Activated CD8-positive, alpha-beta memory T cell treated with anti-CD3 and anti-CD28 coated beads, Interleukin-2, amount 50 U/mL, for 48 hours (primary cell): ENCODE measurements around the gene RBM48.
"Not testable (repeated sequence)": the region's sequence is repeated elsewhere in the genome, so short reads cannot be mapped to it uniquely, and the experiment has no call there.

Experiments
- DNase-seq: peaks from one replicate; pipeline ENCODE4 v3.0.0-alpha.2; 2020

Gene RBM48

DNA sequence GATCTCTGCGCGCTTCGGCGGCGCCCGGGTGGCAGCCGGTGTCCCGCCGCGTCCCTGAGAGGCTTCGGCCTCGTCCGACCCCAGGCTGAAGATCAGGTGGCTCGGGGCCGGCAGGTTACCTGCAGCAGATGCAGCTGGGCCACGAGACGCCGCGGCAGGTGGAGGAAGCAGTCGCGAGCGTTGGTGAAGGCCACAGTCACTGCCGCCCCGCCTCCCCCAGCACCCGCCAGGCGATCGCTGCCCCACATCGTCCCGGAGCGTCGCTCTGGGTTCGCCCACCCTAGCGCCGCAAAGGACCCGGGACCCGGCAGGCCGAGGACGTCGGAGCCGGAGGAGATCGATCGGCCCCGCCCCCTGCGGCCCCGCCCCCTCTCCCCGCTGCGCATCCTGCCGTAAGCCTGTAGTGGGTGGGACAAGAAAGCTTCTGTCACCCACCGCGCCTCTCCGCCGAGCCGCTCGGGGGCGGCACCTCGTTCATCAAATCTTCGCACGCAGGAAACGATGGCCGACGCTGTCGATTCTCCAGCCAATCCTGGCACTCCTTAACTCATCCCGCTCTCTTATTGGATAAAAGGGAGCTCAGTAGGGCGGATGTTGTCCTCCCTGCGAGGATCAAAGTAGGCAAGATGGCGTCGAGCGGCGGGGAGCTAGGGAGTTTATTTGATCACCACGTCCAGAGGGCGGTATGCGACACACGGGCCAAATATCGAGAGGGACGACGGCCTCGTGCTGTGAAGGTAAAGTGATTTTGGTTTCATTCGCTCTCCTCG is at the start of gene RBM48, which contains the start of gene PEX1:
TSS of gene RBM48 (plus strand) at position 608 of the 770 bp plus-strand sequence. CDS start at position 627, 19 bp downstream.
TSS of gene PEX1 (minus strand) at position 333 of the 770 bp plus-strand sequence. CDS start at position 248, 85 bp downstream.
- DNase-seq, result peak; percentile 92

DNA sequence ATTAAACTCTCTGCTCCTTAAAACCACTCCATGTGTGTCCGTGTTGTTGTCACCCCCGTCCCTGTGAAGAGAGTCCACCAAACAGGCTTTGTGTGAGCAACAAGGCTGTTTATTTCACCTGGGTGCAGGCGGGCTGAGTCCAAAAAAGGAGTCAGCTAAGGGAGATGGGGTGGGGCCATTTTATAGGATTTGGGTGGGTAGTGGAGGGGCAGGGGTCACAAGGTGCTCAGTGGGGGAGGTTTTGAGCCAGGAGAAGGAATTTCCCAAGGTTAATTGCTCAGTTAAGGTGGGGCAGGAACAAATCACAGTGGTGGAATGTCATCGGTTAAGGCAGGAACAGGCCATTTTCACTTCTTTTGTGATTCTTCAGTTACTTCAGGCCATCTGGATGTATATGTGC is 49.4 kb upstream of the RBM48 start:
- DNase-seq, result not testable (repeated sequence)

DNA sequence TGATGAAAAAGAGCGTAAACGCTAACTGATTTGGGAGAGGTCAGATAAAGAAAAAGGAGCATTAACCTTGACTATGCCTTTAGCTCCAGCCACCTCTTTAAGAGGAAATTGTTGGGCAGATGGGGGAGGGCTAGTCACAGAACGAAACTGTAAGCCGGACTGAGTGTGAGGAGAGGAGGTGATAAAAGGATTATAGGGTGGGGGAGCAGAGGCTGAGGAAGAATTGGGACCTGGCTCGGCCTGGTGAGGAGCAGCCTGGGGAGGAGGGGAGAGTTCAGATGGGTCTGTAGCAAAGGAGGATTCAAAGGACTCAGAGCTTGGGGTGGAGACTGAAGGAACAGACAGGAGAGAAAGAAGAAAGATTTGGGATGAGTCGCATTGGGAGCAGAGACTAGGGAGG is 45.0 kb upstream of the RBM48 start:
- DNase-seq, result not testable (repeated sequence)

DNA sequence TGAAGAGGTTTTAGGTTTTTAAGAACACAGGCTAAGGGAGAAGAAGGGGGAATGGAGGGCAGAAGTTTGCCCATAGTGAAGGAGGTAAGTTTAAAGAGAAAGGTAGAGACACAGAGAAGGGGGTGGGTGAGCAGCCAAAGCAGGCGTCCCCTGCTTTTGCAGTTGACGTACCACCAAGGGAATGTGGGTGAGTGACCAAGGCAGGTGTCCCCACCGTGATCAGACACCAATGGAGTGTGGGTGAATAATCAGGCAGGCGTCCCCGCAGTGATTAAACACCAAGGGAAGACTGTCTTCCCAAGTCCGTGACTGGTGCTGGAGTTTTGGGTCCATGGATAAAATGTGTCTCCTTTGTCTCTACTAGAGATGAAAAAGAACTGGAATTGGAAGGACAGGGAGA is 44.4 kb upstream of the RBM48 start:
- DNase-seq, result not testable (repeated sequence)

DNA sequence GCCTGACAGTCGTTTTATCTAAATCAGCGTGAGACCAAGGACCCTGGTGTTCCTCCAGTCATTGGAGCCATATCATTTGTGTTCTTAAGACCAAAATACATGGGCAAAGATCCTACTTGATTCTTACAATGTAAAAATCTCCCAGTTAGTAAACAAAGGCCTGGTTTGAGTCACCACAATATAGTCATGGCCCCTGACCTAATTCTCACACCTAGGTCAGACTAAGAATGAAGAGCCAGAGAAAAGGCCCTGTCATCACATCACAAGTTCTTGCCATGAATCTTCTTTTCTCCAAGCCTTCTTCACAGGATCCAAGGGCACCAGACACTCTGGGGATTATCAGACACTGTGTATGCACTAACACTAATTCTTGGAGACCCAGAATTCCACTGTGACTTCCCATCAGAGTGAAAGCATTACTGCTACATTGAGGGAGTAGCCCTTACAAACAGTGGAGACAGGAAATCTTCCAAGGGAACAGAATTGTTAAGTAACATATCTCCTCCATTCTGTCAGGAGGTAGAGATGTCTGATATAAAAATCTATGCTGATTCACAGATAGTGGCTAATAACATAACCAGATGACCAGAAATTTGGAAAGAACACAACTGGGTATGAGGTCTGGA is 43.2 kb upstream of the RBM48 start:
- no peak for DNase-seq

DNA sequence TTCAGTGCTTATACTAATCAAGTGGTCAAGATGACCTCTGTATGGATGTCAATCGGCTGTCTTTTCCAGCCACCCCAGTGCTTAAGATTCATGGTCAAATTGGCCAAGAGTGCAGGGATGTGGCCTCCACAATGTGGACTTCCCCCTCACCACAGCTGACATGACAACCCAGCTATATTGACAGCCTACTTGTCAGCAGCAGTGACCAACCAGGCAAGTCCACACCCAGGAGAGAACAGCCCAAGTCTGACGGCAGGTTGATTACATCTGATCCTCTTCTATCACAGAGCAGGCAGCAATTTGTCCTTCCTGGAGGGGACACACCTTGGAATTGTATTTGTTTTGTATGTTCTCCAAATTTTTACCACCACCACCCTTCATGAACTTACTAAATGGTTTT is 42.6 kb upstream of the RBM48 start:
- no peak for DNase-seq

DNA sequence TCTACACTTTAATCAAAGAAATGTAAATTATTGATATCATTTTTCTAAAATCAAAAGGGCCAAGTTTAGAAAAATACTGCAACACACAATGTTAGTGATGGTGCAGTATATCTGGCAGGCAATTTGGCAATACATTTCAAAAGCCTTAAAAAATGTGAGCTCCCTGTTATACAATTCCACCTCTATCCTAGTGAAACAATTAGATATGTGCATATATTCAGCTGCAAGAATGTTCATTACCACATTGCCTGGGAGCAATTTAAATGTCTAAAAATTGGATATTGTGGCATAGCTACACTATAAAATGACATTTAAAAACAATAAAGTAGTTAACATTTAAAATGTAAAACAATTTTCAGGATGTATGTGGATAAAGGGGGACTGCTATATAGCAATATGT is 40.8 kb upstream of the RBM48 start:
- no peak for DNase-seq

DNA sequence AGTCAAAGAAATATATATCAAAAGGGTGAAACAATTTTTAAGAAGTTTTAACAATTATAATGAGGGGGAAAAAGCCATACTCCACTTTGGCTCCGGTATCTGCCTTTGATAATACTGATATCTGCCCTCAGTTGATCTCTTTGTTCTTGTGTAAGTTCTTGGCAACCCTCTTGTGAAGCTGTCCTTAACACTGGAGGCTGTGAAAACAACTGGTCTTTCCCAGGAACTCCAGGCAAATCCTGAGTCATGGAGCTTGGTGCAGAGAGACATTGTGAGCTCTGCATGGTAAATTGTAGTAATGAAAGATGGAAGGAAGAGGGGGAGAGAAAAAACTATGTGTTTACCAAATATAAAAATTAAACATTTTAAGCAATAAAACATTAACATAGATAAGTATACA is 39.0 kb upstream of the RBM48 start:
- no peak for DNase-seq

DNA sequence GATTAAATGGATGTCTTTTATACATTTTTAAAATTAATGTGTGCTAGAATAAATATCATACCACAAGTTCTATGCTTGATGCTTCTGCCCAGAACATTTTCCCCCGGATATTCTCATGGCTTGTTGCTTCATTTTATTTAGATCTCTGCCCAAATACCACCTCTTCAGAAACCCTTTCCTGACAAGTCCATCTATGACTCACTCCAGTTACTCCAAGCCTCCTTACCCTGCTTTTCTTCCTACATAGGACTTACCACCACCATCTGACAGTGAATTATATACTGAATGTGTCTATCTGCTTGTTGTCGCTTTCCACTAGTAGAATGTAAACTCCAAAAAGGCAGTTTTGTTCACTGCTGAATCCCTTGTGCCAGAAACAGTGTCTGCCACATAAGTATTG is 31.7 kb upstream of the RBM48 start:
- DNase-seq, result no peak

DNA sequence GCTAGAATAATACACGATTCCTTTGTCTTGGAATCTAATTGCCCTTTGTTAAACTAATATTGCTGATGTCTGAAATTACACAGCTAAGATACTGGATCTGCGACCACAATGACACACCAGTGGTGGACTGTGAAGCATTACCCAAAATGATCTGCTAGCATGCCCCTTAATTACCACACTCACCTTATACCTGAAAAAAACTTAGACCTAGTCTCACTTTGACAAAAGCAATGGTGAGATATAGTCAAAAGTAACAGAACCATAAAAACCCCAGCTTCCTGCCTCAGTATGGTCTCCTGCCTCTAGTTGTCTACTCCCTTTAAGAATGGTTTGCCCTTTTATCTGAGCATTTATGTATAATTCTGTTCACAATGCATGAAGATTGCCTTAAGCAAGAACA is 30.0 kb upstream of the RBM48 start:
- no peak for DNase-seq

DNA sequence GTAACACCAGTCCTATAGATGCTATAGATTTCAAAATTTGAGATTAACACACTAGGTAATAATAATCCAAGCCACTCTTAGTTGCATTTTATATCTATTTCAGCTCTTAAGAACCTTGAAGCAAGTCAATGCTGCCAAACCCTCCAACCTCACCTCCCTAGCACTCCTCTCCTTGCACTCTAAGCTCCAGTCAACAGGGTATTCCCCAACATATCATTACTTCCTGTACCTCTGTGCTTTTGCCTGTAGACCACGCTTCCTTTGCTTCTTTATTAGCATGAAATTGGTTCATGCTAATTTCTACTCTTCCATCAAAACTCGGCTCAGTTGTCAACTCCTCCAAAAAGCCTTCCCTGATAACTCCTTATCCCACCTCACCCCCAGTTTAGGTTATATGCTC is 24.8 kb upstream of the RBM48 start:
- no peak for DNase-seq

DNA sequence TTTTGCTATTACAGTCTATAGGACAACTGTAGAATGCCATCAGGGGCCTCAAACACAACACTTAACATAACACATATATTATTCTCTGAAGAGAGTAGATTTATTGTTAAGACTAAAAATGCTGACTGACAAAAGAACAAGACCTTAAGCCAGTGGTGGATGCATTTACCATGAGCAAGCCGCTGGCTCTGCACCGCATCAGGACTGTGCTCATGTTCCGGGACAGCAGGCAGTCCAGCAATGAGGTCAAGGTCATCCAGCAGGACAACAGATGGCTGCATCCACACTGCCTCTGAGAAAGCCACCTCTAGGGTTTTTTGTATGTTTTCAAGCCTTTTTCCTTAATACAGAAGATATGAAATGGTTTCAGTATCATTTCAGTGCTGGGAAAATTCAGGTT is 24.0 kb upstream of the RBM48 start:
- no peak for DNase-seq

DNA sequence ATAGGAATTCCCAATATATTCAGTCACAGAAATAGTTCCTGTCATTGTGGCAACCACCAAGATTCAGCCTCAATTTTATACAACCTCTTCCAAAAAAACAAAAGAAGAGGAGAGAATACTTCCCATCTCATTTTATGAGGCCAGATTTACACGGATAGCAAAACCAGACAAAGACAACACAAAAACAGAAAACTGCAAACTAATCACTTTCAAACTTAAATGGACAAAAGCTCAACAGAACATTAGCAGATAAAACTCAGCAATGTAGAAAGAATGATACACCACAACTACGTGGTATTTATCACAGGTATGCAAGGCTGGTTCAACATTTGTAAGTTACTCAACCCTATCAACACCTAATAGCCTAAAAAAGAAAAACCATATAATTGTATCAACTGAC is 22.2 kb upstream of the RBM48 start:
- no peak for DNase-seq

DNA sequence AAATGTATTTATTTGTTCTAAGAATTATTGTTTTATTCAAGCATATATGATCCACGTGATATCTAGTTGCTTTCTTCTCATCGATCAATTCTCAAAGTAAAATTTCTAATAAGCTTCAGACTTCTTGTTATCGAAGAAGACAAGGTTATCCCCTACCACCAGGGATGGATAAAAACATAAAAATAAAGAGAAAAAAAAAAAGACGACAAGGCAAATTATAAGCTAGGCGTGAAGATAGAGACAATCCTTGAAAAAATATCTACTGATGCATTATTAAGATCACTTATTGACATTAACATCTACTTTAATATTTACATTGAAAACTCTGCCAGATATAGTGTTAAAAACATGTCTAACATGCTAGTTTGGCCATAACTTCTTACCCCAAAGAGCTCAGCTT is 19.6 kb upstream of the RBM48 start:
- no peak for DNase-seq

DNA sequence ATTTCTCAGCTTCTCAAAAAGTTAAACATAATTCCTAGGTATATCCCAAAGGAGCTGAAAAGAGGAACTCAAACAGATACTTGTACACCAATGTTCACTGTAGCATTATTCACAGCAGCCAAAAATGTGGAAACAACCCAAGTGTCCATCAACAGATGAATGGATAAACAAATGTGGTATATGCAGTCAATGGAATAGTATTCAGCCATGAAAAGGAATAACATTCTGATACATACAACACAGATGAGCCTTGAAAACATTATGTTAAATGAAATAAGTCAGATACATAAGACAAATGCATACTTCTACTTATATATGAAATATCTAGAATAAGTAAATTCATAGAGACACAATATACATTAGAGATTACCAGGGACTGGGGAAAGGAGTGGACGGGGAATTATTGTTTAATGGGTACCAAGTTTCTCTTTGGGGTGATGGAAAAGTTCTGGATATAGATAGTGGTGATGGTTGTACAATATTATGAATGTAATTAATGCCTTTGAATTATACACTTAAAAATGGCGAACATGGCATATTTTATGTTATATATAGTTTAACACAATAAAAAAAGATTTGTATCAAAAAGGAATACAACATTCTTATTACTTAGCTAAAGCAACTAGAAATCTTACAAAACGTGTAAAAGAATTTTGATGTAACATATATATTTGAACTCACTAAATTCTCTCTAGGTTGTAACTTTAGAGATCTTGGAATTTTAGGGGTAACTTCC is 15.3 kb upstream of the RBM48 start:
- no peak for DNase-seq

DNA sequence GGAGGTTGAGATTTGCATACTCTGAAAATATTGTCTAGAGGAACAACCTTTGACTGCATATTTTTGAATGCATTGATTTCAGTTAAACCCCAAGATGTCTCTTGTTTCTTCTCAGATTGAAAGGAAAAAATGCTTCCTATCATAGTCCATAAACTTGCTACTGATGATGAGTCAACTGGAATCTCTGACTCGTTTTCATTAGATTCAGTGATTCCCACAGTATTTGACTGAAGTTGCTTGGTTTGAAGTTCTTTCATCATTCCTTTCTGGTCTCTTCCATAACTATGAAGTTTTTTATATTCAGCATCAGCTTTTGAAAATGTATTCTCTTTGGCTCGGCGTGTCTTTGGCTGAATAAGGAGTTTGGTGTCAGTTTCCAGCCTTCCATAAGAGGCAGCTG is 11.0 kb upstream of the RBM48 start:
- DNase-seq, result no peak

DNA sequence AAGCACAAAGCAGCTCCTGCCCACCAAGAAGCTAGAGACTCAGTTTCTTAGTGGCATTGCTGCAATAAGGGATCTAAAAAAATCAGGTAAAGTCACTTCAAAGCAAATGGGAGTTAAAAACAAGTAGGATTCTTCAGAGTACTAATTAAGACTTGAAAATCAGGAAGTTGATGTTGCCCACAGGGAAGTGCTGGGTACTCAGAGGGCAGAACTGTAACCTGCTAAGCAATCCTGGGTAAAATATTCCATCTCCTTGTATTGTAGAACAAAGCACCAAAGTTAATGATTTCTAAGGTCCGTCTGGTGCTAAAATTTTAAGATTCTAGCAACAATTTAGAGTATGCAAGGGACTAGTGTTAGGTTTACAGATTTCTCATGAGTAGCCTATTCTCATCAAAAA is 8.6 kb upstream of the RBM48 start:
- no peak for DNase-seq

DNA sequence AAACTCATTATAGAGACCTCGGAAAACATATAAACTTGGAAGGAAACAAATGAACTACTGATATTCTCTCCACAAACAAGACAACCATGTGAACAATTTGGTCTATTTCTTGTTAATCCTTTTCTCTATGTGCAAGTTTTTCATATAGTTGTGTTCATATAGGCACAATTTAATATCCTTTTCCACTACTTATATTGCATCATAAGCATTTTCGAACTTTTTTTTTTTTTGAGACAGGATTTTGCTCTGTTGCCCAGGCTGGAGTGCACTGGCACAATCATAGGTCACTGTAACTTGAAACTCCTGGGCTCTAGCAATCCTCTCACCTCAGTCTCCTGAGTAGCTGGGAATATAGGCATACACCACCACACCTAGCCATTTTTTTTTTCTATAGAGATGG is 5.5 kb upstream of the RBM48 start:
- DNase-seq, result no peak

DNA sequence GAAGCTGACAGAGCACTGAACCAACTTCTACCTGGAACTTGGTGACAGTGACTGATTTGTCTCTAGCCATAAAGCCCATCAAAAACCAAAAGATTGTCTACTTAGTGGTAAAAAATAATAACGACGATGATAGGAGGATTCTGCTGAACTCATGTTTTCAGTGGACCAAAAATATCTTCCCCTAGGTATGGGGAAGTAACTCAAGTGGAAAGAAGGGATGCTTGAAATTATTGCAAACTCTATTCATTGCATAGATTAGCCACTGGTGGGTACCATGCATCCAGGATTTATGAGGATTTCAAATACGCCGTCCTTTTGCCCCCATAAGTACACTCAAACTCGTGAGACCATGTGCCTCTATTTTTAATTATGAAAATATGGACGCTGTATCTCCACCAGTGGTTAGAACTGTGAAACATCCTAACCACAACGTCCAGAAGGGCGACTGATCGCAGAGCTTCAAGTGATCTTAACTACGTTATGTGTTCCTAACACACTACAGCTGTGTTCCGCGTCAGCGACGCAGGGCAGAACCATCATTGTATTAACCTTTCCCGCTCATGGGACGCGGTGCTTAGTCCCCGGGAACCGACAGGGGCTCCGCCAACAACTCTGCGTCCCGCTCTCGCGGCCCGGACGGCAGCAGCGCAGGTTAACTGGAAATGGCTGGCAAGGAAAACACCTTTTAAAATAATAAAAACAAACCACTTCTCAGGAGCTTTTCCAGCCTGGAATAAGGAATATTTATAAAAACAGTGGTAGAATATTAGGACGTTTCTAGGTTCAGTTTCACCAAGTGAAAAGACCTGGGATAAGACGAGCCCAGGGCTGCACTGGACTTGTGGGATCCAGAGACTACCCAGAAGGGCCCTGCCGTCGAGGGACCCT is 1.1 kb upstream of the RBM48 start:
- peak; percentile 81 for DNase-seq

DNA sequence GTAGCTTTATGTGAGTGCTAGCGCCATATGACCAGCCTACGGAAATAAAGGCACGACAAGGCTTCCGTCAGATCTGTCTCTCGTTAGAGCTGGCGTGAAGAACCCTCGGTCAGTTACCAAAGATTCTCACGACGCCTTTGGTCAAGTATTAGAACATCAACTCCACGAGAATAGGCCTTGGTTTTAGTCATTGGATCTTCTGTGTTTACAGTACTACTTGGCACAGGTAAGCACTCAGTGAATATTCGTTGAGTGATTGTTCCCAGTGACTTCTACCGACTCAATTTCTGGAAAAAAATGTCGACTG is 316 bp downstream of the RBM48 start:
- DNase-seq, result no peak

DNA sequence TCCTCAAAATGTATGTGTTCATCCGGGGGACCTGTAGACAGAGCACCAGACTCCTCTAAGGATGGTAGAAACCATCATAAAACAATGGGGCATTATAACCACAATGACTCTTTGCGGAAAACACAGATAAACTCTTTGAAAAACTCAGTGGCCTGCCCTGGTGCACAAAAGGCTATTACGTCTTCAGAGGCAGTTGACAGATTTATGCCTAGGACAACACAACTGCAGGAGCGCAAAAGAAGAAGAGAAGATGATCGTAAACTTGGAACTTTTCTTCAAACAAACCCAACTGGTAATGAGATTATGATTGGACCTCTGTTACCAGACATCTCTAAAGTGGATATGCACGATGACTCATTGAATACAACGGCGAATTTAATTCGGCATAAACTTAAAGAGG is 6.0 kb downstream of the RBM48 start:
- no peak for DNase-seq

DNA sequence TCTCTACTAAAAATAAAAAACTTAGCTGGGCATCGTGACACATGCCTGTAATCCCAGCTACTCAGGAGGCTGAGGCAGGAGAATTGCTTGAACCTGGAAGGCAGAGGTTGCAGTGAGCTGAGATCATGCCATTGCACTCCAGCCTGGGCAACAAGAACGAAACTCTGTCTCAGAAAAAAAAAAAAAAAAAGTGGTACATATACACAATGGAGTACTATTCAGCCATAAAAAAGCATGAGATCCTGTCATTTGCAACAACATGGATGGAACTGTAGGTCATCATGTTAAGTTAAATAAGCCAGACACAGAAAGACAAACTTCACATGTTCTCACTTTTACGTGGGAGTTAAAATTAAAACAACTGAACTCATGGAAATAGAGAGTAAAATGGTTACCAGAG is 14.9 kb downstream of the RBM48 start:
- not testable (repeated sequence) for DNase-seq

DNA sequence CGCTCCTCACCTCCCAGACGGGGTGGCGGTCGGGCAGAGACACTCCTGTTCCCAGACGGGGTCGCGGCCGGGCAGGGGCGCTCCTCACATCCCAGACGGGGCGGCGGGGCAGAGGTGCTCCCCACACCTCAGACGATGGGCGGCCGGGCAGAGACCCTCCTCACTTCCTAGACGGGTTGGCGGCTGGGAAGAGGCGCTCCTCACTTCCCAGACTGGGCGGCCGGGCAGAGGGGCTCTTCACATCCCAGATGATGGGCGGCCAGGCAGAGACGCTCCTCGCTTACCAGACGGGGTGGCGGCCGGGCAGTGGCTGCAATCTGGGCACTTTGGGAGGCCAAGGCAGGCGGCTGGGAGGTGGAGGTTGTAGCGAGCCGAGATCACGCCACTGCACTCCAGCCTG is 16.5 kb downstream of the RBM48 start:
- DNase-seq, result not testable (repeated sequence)
